Esophagus muscularis mucosa (tissue), 4 donors: ENCODE data around the gene TBC1D22A.

Experiments used
- EP300 ChIP-seq: sonication (generic); formaldehyde crosslinking; IDR thresholded peaks from one replicate; pipeline ENCODE4 v1.6.1; 2017; ENCODE audit warnings: antibody characterized with exemption
- POLR2A ChIP-seq: fragments of 450-650 bp; IDR thresholded peaks from one replicate; pipeline ENCODE4 v1.6.1; 2017; ENCODE audit warnings: antibody characterized with exemption, moderate library complexity, mild to moderate bottlenecking, low read depth
- TF ChIP-seq, protein P1 (sequence below), 3 experiments: fragments of 200-600 bp in 2 of 3; fragments of 450-650 bp in 1 of 3; sonication (generic) in 2 of 3; IDR thresholded peaks; one replicate each; pipeline ENCODE4 v1.5.1; 2017 to 2019; ENCODE audit warnings: antibody characterized with exemption in 3 of 3, mild to moderate bottlenecking in 2 of 3, moderate library complexity in 1 of 3

DNA sequence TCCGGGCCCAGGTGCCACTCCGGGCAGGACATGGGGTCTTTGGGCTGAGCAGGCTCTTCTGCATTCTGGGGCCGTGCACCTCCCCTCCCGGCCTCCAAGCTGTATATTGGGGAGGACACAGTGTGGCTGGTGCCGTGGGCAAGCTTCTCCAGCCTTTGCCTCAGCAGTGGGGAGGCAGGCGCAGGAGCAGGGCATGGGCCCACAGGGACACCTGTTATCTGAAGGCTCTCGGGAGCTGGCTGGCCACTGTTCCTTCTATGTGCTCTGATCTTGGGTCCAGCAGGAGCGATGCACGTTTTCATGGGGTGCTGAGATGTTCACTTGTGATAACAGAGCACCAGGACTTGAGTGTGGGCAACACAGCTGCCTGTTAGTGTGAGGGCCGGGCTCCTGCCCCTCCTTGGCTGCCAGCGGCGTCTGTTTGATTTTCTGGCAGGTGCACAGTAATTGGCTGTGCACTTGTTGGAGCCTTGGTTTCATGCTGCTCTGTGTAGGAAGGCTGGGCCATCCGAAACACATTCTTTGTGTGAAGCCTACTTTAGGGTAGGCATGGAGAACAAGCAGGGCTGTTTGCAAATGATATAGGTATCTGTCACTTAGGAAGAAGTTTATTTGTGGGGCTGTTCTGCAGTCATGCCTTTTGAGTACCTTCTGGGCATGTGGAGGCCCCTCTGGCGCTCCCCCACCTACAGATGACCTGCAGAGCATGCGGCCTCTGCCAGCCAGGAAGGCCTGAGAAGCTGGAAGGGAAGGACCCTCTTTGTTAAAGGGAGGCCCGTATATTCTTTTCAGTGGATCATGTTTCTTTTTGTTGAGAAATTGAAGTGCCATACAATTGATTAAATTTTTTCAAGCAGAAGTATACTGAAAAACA lies 201.5 kb downstream of the TBC1D22A start:
- TF ChIP-seq, protein P1, sequence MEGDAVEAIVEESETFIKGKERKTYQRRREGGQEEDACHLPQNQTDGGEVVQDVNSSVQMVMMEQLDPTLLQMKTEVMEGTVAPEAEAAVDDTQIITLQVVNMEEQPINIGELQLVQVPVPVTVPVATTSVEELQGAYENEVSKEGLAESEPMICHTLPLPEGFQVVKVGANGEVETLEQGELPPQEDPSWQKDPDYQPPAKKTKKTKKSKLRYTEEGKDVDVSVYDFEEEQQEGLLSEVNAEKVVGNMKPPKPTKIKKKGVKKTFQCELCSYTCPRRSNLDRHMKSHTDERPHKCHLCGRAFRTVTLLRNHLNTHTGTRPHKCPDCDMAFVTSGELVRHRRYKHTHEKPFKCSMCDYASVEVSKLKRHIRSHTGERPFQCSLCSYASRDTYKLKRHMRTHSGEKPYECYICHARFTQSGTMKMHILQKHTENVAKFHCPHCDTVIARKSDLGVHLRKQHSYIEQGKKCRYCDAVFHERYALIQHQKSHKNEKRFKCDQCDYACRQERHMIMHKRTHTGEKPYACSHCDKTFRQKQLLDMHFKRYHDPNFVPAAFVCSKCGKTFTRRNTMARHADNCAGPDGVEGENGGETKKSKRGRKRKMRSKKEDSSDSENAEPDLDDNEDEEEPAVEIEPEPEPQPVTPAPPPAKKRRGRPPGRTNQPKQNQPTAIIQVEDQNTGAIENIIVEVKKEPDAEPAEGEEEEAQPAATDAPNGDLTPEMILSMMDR (IDR thresholded peaks at IDR 0.05), result no peak
- TF ChIP-seq POLR2A (no peak), EP300 (no peak)
